GOT3 (cell line): ENCODE results near the gene FUT2.
"Not testable (repeated sequence)": the region's sequence is repeated elsewhere in the genome, so short reads cannot be mapped to it uniquely, and the experiment has no call there.

Source experiments
- DNase-seq: peaks from one replicate; lab custom pipeline; 2025; ENCODE audit warnings: mixed read lengths; lab: John Stamatoyannopoulos, UW

Gene FUT2

DNA sequence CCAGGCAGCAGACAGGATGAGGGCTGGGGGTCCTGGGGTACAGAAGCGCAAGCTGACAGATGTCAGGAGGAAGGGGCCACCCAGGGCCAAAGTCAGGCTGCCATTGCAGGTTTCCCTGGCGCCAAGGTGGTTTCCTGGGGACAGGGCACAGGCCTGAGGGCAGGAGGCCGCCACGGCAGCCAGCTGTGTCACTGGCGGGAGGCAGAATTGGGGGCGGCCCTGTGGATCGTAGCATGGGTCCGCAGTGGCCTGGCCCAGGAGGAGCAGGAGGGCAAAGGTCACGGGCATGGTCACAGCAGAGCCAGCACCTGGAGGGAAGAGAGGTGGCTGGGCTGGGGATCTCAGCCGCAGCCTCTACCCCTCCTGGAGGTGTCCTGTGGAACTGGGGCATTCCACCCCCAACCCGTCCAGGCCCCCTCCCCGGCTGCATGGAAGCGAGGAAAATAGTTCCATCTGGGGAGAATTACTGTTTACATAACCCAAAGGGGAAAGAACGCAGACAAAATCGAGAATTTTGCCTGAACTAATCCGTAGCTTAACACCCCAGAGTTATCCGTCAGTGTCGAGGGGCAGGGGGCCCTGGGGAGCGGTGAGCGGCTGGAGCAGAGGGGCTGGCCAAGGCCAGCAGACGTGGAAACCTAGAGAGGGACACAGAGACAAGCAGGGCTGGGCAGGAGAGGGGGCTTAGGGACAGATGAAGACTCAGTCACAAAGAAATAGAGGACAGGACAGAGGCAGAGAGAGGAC lies 24.9 kb upstream of the FUT2 start:
- DNase-seq, result no peak

GRCh38 chr19:48671446-48671995 lies 24.2 kb upstream of the FUT2 start:
- no peak for DNase-seq

DNA sequence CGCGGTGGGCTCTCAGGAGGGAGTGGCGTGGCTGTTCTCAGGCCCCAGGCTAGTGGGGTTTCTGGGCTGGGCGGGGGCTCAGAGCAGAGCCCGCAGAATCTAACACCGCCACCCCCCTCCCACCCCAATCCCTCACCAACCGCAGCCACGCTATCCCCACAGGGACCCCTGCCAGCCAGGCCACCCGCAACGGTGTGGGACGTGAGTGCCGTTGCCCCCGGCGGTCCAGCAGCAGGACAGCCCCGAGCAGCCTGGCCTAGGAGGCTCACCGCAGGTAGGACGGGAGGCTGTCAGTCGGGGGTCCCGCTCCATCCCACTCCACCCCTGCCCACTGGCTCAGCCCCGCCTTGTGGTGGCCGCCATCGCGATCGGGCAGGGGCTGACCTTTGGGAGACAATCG lies 22.8 kb upstream of the FUT2 start, which contains the start of gene NTN5:
NTN5 (minus strand) TSS at position 24 of the 400 bp plus-strand sequence. CDS start 2,031 bp downstream, outside the sequence.
- DNase-seq, result no peak

GRCh38 chr19:48673436-48674100 lies 22.2 kb upstream of the FUT2 start:
- DNase-seq, result no peak

DNA sequence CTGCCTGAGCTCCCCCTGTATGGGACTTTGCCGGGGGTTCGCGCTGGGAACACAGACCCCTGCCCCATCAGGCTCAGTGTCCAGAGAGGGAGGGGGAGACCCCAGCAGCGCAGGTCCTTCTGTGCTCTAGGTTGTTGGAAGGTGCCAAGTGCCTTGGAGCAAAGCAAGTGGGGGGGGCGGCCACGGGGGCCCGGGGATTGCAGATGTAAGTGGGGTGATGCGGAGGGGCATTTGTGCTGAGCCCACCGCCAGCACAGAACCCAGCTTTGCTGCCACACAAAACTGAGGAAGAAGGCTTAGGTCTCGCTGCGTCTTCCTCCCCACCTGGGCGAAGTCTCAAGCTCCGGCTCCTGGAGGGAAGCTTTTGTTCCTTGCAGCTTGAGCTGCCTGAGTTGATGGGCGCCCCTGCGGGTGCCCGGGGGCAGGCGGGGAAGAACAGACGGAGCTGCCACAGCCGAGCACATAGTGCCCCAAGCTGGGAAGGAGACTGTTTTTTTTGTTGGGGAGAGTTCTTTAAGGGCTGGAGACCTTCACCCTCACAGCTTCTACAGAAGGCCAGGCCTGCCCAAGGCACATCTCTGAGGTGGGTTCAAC lies 21.5 kb upstream of the FUT2 start:
- no peak for DNase-seq

GRCh38 chr19:48674921-48675824 lies 20.6 kb upstream of the FUT2 start:
- DNase-seq, result peak; percentile 26

DNA sequence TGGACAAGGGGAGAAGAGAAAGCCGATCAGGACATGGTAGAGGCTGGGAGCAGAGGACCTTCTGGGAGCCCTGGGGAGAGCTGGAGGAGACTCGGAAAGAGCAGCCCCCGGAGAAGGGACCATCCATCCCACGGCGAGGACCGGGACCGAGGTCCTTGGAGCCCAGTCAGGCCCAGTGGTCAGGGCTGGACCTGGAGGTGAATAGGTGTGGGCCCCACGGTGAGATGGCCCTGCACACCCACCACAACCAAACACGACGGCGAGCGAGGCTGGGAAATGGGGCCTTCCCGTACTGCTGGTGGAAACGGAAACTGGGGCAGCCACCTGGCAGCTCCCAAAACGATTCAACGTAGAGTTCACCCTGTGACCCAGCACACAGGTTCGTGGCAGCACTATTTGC lies 19.3 kb upstream of the FUT2 start:
- no peak for DNase-seq

DNA sequence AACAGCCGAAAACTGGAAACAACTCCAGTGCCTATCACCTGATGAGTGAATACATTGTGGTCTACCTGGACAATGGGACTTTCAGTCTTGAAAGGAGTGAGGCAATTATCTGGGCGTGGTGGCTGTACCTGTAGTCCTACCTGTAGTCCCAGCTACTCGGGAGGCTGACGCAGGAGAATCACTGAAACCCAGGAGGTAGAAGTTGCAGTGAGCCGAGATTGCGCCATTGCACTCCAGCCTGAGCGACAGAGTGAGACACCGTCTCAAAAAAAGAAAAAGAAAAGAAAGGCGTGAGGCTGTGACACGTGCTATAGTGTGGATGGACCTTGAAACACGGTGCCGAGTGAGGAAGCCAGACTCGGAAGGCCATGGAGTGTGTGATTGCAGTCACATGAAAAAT lies 18.9 kb upstream of the FUT2 start:
- no peak for DNase-seq

GRCh38 chr19:48678201-48678600 lies 17.6 kb upstream of the FUT2 start:
- DNase-seq, result no peak

DNA sequence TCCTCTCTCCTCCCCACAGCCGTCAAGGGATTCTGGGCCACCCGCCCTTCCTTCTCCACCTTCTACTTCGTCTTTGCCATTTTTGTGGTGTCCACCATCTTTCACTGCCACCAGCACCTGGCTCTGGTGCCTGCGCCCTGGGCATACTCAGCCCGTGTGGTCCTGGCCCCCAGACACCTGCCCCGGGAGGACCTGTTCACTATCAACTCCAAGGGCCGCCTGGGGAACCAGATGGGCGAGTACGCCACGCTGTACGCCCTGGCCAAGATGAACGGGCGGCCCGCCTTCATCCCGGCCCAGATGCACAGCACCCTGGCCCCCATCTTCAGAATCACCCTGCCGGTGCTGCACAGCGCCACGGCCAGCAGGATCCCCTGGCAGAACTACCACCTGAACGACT lies 15.8 kb upstream of the FUT2 start:
- DNase-seq, result not testable (repeated sequence)

DNA sequence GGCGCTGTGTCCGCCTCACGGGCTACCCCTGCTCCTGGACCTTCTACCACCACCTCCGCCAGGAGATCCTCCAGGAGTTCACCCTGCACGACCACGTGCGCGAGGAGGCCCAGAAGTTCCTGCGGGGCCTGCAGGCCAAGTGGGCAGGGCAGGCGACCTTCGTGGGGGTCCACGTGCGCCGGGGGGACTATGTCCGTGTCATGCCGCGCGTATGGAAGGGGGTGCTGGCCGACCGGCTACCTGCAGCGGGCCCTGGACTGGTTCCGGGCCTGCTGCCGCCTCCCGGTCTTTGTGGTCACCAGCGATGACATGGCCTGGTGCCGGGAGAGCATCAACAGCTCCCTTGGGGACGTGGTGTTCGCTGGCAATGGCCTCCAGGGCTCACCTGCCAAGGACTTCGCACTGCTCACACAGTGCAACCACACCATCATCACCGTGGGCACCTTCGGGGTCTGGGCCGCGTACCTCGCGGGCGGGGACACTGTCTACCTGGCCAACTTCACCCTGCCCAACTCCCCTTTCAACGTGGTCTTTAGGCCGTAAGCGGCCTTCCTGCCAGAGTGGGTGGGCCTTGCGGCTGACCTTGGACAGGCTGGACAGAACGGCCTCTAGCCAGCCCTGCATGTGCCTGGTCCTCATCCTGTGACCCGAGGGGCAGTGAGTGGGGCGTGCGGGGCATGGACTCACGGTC lies 15.2 kb upstream of the FUT2 start:
- no peak for DNase-seq

GRCh38 chr19:48681127-48681470 lies 14.7 kb upstream of the FUT2 start:
- DNase-seq, result no peak

DNA sequence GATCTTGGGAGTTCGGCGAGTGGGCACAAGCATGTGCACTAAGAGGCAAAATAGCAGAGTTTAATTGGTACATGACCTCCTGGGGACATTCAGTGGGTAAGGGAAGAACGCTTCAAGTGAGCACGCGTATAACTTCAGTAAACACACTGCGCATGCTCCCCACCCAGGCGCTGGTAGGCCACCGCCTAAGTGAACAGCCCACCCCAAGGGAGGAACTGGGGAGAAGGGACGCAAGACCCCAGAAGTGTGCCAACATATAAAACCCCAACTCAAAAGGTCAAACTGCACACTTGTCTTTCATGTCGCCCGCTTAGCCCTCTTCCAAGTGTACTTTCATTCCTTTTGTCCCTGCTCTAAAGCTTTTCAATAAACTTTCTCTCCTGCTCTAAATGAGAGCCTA lies 12.4 kb upstream of the FUT2 start:
- no peak for DNase-seq

DNA sequence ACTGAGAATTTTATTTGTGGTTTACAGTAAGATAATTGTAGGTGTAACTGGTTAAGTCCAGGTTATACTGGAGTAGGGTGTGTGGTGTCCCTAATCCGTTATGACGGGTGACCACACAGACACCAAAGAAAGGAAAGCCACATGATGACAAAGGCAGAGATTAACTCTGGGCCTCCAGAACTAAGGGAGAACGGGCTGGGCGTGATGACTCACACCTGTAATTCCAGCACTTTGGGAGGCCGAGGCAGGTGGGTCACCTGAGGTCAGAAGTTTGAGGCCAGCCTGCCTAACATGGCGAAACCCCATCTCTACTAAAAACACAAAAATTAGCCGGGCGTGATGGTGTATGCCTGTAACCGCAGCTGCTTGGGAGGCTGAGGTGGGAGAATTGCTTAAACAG lies 10.2 kb upstream of the FUT2 start:
- no peak for DNase-seq

DNA sequence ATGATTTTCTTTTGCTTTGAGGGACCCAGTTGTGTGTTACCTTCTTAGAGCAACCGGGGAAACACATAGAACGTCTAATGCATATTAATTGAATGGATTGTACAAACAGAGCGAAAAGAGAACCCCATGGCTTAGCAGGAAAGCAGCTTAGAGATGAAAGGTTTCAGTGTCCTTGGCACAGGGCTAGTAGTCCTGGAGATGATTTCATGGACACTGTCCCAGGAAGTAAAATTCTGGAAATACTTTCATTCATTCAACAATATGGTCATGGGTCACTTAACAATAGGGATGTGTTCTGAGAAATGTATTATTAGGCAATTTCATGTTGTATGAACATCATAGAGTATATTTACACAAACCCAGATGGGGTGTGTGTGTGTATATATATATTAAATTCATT lies 9.7 kb upstream of the FUT2 start:
- no peak for DNase-seq

GRCh38 chr19:48686637-48687036 lies 9.1 kb upstream of the FUT2 start:
- DNase-seq, result not testable (repeated sequence)

DNA sequence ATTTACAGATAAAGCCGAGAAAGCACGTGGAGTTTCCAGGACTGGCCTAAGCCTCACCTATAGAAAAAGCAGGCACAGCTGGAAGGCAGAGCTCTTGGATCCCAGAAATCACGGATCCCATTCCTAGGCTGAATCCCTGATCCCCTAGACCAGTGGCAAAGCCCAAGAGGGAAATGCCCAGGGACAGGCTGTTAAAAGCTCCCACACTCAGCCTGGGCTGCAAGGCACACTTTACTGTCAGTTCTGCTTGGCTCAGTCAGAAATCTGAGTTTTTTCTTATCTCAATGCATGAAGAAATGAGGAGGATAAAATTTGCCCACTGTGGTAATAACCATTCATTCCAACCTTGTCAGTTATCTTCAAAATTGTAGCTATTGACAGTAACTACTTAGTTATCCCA lies 8.0 kb upstream of the FUT2 start:
- DNase-seq, result no peak

GRCh38 chr19:48689449-48689848 lies 6.3 kb upstream of the FUT2 start:
- DNase-seq, result no peak

GRCh38 chr19:48693629-48694028 lies 2.1 kb upstream of the FUT2 start:
- DNase-seq, result not testable (repeated sequence)

DNA sequence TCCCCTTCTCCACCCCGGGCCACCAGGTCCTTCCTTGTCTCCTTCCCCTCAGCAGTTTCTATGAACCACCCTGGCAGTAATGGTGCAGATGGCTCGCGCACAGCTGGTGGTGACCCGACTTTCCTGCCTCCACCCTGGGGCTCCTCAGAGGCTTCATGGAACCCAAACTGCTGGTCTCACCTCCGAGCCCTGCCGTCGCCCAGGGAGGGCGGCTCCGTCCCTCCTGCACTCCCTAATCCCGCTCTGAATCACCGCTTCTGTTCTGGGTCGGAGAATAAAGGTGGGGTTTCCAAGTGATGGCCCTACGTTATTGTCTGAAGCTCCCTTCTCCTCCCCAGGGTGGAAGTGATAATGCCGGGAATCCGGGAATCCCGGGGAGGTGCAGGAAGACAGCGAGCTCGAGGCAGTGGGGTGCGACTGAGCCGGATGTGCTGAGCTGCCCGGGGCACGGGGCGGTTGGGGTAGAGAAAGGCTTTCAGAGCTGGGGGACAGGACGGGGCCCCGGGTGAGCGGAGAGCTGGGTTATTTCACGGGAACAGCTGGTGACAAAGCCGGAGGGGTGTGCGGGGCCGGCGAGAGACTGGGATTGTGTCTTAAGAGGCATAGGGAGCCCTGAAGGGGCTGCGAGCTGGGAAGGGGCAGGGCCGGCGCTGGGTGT lies 711 bp downstream of the FUT2 start:
- DNase-seq, result no peak

- DNase-seq, result no peak
These were observed 2.3 kb downstream of the FUT2 start for GRCh38 chr19:48698046-48698445.
